Muscle layer of colon (tissue), 2 donors: ENCODE results near the gene YWHAG.
"Not testable (repeated sequence)": the region's sequence is repeated elsewhere in the genome, so short reads cannot be mapped to it uniquely, and the experiment has no call there.

Experiments
- H3K27ac ChIP-seq: one replicate; pipeline ENCODE4 v1.7.0; 2013; ENCODE audit warnings: low read depth, mild to moderate bottlenecking, low read length, moderate library complexity
- H3K27me3 ChIP-seq, 2 donors: one replicate each; pipeline ENCODE4 v1.7.0; 2013; ENCODE audit warnings: low read length in 2 of 2, mild to moderate bottlenecking in 2 of 2; ENCODE audit not compliant: insufficient read depth in 2 of 2, control insufficient read depth in 1 of 2
- H3K36me3 ChIP-seq: one replicate; pipeline ENCODE4 v1.7.0; 2013; ENCODE audit warnings: mild to moderate bottlenecking, low read length; ENCODE audit not compliant: insufficient read depth
- H3K4me1 ChIP-seq: one replicate; pipeline ENCODE4 v1.7.0; 2013; ENCODE audit warnings: mild to moderate bottlenecking, low read length; ENCODE audit not compliant: insufficient read depth
- H3K4me3 ChIP-seq, 2 donors: one replicate each; pipeline ENCODE4 v1.7.0; 2013; ENCODE audit warnings: low read length in 2 of 2, low read depth in 1 of 2, mild to moderate bottlenecking in 1 of 2, moderate library complexity in 1 of 2
- H3K9ac ChIP-seq: one replicate; pipeline ENCODE4 v1.7.0; 2013; ENCODE audit warnings: low read length
- H3K9me3 ChIP-seq: one replicate; pipeline ENCODE4 v1.7.0; 2013; ENCODE audit warnings: mild to moderate bottlenecking, low read length
- donor health status: abdominal sarcoma.
- donor health status: Adenocarcinoma of cecum.

YWHAG gene

GRCh38 chr7:76343294-76343930, 15.4 kb downstream of the YWHAG start:
- Histone ChIP-seq H3K9me3 (no peaks in the 10 kb centered on the region), H3K4me3 (no peak overlapping the region), H3K27ac (no peak overlapping the region), H3K36me3 (peaks cover 40% of the 10 kb centered on the region), H3K27me3 (no peaks in the 10 kb centered on the region), H3K9ac (no peak overlapping the region), H3K4me1 (peaks cover 46% of the 10 kb centered on the region)

GRCh38 chr7:76342222-76342621, 16.6 kb downstream of the YWHAG start:
- no peak overlapping the region for H3K27ac ChIP-seq
- H3K4me3 ChIP-seq: no peak overlapping the region
- no peak overlapping the region for H3K9ac ChIP-seq
- no peaks in the 10 kb centered on the region for H3K9me3 ChIP-seq
- peaks cover 55% of the 10 kb centered on the region for H3K4me1 ChIP-seq
- H3K27me3 ChIP-seq: no peaks in the 10 kb centered on the region
- peaks cover 36% of the 10 kb centered on the region for H3K36me3 ChIP-seq

- H3K4me3 ChIP-seq: no peak overlapping the region
- H3K27me3 ChIP-seq: no peaks in the 10 kb centered on the region
- no peaks in the 10 kb centered on the region for H3K9me3 ChIP-seq
- no peak overlapping the region for H3K27ac ChIP-seq
- H3K36me3 ChIP-seq: peaks cover 22% of the 10 kb centered on the region
- H3K9ac ChIP-seq: no peak overlapping the region
- peaks cover 49% of the 10 kb centered on the region for H3K4me1 ChIP-seq
Measured at GRCh38 chr7:76340617-76341131, 18.1 kb downstream of the YWHAG start.

- peaks cover 47% of the 10 kb centered on the region for H3K4me1 ChIP-seq
- no peaks in the 10 kb centered on the region for H3K9me3 ChIP-seq
- no peak overlapping the region for H3K4me3 ChIP-seq
- no peak overlapping the region for H3K9ac ChIP-seq
- H3K27ac ChIP-seq: no peak overlapping the region
- H3K36me3 ChIP-seq: peaks cover 5% of the 10 kb centered on the region
- H3K27me3 ChIP-seq: no peaks in the 10 kb centered on the region
Measured at GRCh38 chr7:76338298-76339084, 20.3 kb downstream of the YWHAG start.

GRCh38 chr7:76337147-76337546, 21.6 kb downstream of the YWHAG start:
- H3K9ac ChIP-seq: no peak overlapping the region
- H3K4me1 ChIP-seq: peaks cover 54% of the 10 kb centered on the region
- no peaks in the 10 kb centered on the region for H3K27me3 ChIP-seq
- no peak overlapping the region for H3K4me3 ChIP-seq
- no peaks in the 10 kb centered on the region for H3K36me3 ChIP-seq
- H3K27ac ChIP-seq: no peak overlapping the region
- H3K9me3 ChIP-seq: no peaks in the 10 kb centered on the region

GRCh38 chr7:76336094-76336493, 22.7 kb downstream of the YWHAG start:
- H3K4me1 ChIP-seq: peaks cover 45% of the 10 kb centered on the region
- H3K27ac ChIP-seq: no peak overlapping the region
- H3K9ac ChIP-seq: no peak overlapping the region
- H3K9me3 ChIP-seq: no peaks in the 10 kb centered on the region
- no peak overlapping the region for H3K4me3 ChIP-seq
- no peaks in the 10 kb centered on the region for H3K36me3 ChIP-seq
- H3K27me3 ChIP-seq: no peaks in the 10 kb centered on the region

- H3K4me3 ChIP-seq, H3K9me3 ChIP-seq, H3K27ac ChIP-seq, H3K27me3 ChIP-seq, H3K36me3 ChIP-seq, H3K9ac ChIP-seq: not testable (repeated sequence)
- H3K4me1 ChIP-seq: peaks cover 44% of the 10 kb centered on the region
Measured at GRCh38 chr7:76335417-76335816, 23.4 kb downstream of the YWHAG start.

- Histone ChIP-seq H3K9me3 (no peaks in the 10 kb centered on the region), H3K27ac (no peak overlapping the region), H3K27me3 (no peaks in the 10 kb centered on the region), H3K9ac (no peak overlapping the region), H3K4me3 (no peak overlapping the region), H3K4me1 (peaks cover 41% of the 10 kb centered on the region), H3K36me3 (peaks cover 5% of the 10 kb centered on the region)
Measured at GRCh38 chr7:76334320-76334967, 24.3 kb downstream of the YWHAG start.

- Histone ChIP-seq H3K27me3 (no peaks in the 10 kb centered on the region), H3K9ac (no peak overlapping the region), H3K4me1 (peaks cover 38% of the 10 kb centered on the region), H3K27ac (no peak overlapping the region), H3K9me3 (no peaks in the 10 kb centered on the region), H3K4me3 (no peak overlapping the region), H3K36me3 (peaks cover 12% of the 10 kb centered on the region)
Measured at GRCh38 chr7:76333511-76334101, 25.2 kb downstream of the YWHAG start.

GRCh38 chr7:76332078-76332477, 26.7 kb downstream of the YWHAG start:
- Histone ChIP-seq H3K4me1 (peaks cover 36% of the 10 kb centered on the region), H3K27ac (no peak overlapping the region), H3K4me3 (no peak overlapping the region), H3K27me3 (no peaks in the 10 kb centered on the region), H3K36me3 (peaks cover 18% of the 10 kb centered on the region), H3K9ac (no peak overlapping the region), H3K9me3 (no peaks in the 10 kb centered on the region)

- Histone ChIP-seq H3K9me3 (no peaks in the 10 kb centered on the region), H3K36me3 (peaks cover 24% of the 10 kb centered on the region), H3K4me3 (no peak overlapping the region), H3K27ac (no peak overlapping the region), H3K9ac (no peak overlapping the region), H3K4me1 (peaks cover 32% of the 10 kb centered on the region), H3K27me3 (no peaks in the 10 kb centered on the region)
Measured at GRCh38 chr7:76330673-76331072, 28.1 kb downstream of the YWHAG start.
